Right lobe of liver (tissue), 6 donors: Measurements from ENCODE around the gene IBA57. TPM values are rescaled to one million over a fixed set of nuclear protein-coding genes. Genes with fewer than 3 reads are reported as not detected.
"Not testable (repeated sequence)": the region's sequence is repeated elsewhere in the genome, so short reads cannot be mapped to it uniquely, and the experiment has no call there.

Source experiments
- ATAC-seq, 4 donors: fragments of 200-7000 bp; cut with Tn5 transposase; one replicate each; pipeline ENCODE4 v1.9.1; 2020; ENCODE audit warnings: mild to moderate bottlenecking in 4 of 4, moderate library complexity in 4 of 4
- DNase-seq, 3 donors: peaks; one replicate each; pipeline ENCODE4 v3.0.0-alpha.2; 2020
- H3K27ac ChIP-seq, 3 donors: fragments of 200-600 bp; one replicate each; pipeline ENCODE4 v1.8.0; 2022
- H3K27me3 ChIP-seq, 2 donors: fragments of 200-600 bp; one replicate each; pipeline ENCODE4 v1.8.0; 2022
- H3K36me3 ChIP-seq, 4 donors: fragments of 200-600 bp; sonication (generic) in 1 of 4; one replicate each; pipeline versions ENCODE4 v1.5.1 to v1.8.0; 2017 to 2022; ENCODE audit warnings: control low read depth in 1 of 4
- H3K4me1 ChIP-seq, 4 donors: fragments of 200-600 bp; sonication (generic) in 1 of 4; one replicate each; pipeline versions ENCODE4 v1.5.1 to v1.8.0; 2017 to 2022; ENCODE audit warnings: control low read depth in 1 of 4
- H3K4me3 ChIP-seq, 3 donors: fragments of 200-600 bp; one replicate each; pipeline ENCODE4 v1.8.0; 2022
- H3K9me3 ChIP-seq, 4 donors: fragments of 200-600 bp; sonication (generic) in 1 of 4; one replicate each; pipeline versions ENCODE4 v1.5.1 to v1.8.0; 2017 to 2022; ENCODE audit warnings: control low read depth in 1 of 4
- POLR2A ChIP-seq: fragments of 450-650 bp; IDR thresholded peaks from one replicate; pipeline ENCODE4 v1.6.1; 2017; ENCODE audit warnings: antibody characterized with exemption, mild to moderate bottlenecking
- WGBS: methylation state at CpG from one replicate; pipeline ENCODE4 v1.1.6; 2018; ENCODE audit warnings: low coverage, low lambda C conversion rate; ENCODE audit not compliant: insufficient coverage; ENCODE audit errors: missing lambda C conversion rate; 5-methylcytosine and 5-hydroxymethylcytosine counted together
- intact Hi-C, 2 donors: fragments of 100-400 bp; cut with DNase I; formaldehyde crosslinking; loops; one replicate each; pipeline versions ENCODE4 v1.11.2 to v1.14.1; 2022
- total RNA-seq, 6 experiments: library from RNA; depleted of rRNA in 2 of 6; stranded (reverse); fragments of >200 nt in 2 of 6; fragmentation: NEBNext Ultra II Directional in 3 of 6; extraction: Animal tissue kit (Norgen Biotek cat#: 25700) in 3 of 6; gene quantifications; one replicate each; pipeline versions ENCODE4 v1.1.0 to v1.2.4, GENCODE V29; 2016 to 2023
- TF ChIP-seq, protein P1 (sequence below), 4 donors: fragments of 200-600 bp in 3 of 4; fragments of 450-650 bp in 1 of 4; IDR thresholded peaks; one replicate each; pipeline versions ENCODE4 v1.5.1 to v1.8.0; 2016 to 2022; ENCODE audit warnings: antibody characterized with exemption in 4 of 4, mild to moderate bottlenecking in 2 of 4
- donor health status: DM: no; HTN: yes; CAD: no.
- donor health status: DM: no; HTN: no; CAD: no.
- donor health status: DM: no; HTN: no; CAD: no.
- donor health status: DM: no; HTN: yes; CAD: no.
- donor health status: DM: no; HTN: yes; CAD: no.

Gene IBA57
- total RNA-seq, 6 experiments from 2014 or later, result 5.1 to 8.0 (median 6.1) TPM

GRCh38 chr1:228182296-228183030 lies 16.9 kb downstream of the IBA57 start:
- Histone ChIP-seq H3K36me3 (no peaks in the 10 kb centered on the region), H3K4me3 (no peak overlapping the region), H3K27me3 (no peaks in the 10 kb centered on the region), H3K9me3 (no peaks in the 10 kb centered on the region), H3K27ac (no peak overlapping the region), H3K4me1 (no peaks in the 10 kb centered on the region)
- no peak for ATAC-seq
- DNase-seq, result no peak
- intact Hi-C loops, result no loop called here
- WGBS, result 85% methylated on average over 25 of the region's 32 CpGs
- TF ChIP-seq POLR2A, result no peak
- TF ChIP-seq, protein P1, sequence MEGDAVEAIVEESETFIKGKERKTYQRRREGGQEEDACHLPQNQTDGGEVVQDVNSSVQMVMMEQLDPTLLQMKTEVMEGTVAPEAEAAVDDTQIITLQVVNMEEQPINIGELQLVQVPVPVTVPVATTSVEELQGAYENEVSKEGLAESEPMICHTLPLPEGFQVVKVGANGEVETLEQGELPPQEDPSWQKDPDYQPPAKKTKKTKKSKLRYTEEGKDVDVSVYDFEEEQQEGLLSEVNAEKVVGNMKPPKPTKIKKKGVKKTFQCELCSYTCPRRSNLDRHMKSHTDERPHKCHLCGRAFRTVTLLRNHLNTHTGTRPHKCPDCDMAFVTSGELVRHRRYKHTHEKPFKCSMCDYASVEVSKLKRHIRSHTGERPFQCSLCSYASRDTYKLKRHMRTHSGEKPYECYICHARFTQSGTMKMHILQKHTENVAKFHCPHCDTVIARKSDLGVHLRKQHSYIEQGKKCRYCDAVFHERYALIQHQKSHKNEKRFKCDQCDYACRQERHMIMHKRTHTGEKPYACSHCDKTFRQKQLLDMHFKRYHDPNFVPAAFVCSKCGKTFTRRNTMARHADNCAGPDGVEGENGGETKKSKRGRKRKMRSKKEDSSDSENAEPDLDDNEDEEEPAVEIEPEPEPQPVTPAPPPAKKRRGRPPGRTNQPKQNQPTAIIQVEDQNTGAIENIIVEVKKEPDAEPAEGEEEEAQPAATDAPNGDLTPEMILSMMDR (IDR thresholded peaks at IDR 0.05), result no peak

DNA sequence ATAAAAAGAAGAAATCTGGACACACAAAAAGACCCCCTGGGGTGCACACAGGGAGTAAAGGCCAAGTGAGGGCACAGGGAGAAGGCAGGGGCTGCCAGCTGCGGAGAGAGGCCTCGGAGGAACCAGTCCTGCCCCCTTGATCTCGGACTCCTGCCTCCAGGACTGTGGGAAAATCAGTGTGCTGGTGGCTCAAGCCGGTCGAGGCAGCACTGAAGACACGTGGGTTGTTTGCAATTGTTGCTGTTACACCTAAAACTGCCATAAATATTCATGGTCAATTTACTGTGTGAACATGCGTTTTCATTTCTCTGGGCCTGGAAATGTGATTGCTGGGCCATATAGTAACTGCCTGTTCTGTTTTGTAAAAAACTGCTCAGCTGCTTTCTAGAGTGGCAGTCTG lies 18.5 kb downstream of the IBA57 start:
- Histone ChIP-seq H3K27ac (no peak overlapping the region), H3K36me3 (no peaks in the 10 kb centered on the region), H3K4me1 (no peaks in the 10 kb centered on the region), H3K27me3 (no peaks in the 10 kb centered on the region), H3K4me3 (no peak overlapping the region), H3K9me3 (no peaks in the 10 kb centered on the region)
- intact Hi-C loops, result no loop called here
- DNase-seq (no peak), ATAC-seq (no peak)
- TF ChIP-seq POLR2A, result no peak
- TF ChIP-seq, protein P1 (IDR thresholded peaks at IDR 0.05), result no peak
- 81% methylated on average over 3 of the region's 7 CpGs for WGBS

DNA sequence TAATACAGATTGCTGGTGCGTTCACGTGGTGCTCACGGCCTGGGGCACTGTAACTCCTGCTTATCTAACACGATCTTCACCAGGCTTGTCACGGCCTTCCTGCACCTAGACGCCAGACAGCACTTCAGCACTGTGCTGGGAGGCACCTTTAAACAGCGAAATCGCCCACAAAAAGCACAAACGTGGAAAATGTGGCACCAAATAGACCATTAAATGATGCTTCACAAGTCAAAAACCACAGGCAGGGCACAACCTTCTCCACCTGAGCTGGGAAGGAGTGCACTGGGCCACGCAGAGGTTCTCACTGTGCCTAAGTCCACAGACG lies 20.0 kb downstream of the IBA57 start:
- DNase-seq, result no peak
- peak in 1 of 4 donors; percentile 9 for ATAC-seq
- TF ChIP-seq, protein P1 (IDR thresholded peaks at IDR 0.05), result no peak
- no peak for TF ChIP-seq POLR2A

GRCh38 chr1:228188249-228188648 lies 22.6 kb downstream of the IBA57 start:
- WGBS, result 67% methylated on average over 2 of the region's 2 CpGs
- H3K27ac ChIP-seq, H3K9me3 ChIP-seq, intact Hi-C loops, H3K4me1 ChIP-seq, H3K36me3 ChIP-seq, ATAC-seq, H3K27me3 ChIP-seq, H3K4me3 ChIP-seq, DNase-seq: not testable (repeated sequence)

More for the DNA sequence above, 20.0 kb downstream of the IBA57 start:
- no peaks in the 10 kb centered on the region for H3K36me3 ChIP-seq
- intact Hi-C loops, result no loop called here
- no peaks in the 10 kb centered on the region for H3K27me3 ChIP-seq
- no peaks in the 10 kb centered on the region for H3K4me1 ChIP-seq
- no peak overlapping the region for H3K27ac ChIP-seq
- H3K4me3 ChIP-seq, result no peak overlapping the region
- H3K9me3 ChIP-seq, result no peaks in the 10 kb centered on the region
- WGBS, result 67% methylated on average over 4 of the region's 11 CpGs

DNA sequence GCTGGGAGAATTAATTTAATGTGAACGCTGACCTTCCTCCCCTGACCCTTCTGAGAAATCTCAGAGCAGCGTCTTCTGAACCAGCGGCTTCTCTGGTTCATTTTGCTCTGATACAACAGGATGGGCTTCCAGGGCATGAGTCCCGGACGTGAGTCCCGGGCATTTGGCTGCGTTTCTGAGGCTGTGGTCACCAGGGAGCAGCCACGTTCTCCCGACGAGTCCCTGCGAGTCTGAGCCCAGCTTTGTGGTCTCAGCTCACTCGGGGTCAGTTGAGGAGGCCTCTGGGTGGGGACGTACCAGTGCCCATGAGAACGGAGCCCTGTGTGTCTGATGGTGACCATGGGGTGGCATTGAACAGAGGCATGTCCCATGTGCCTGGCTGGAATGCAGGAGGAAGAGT lies 24.6 kb downstream of the IBA57 start:
- DNase-seq (no peak), ATAC-seq (no peak)
- no peak overlapping the region for H3K4me3 ChIP-seq
- no peaks in the 10 kb centered on the region for H3K9me3 ChIP-seq
- no peaks in the 10 kb centered on the region for H3K36me3 ChIP-seq
- no peaks in the 10 kb centered on the region for H3K27me3 ChIP-seq
- intact Hi-C loops, result no loop called here
- WGBS, result 82% methylated on average over 7 of the region's 14 CpGs
- no peak overlapping the region for H3K27ac ChIP-seq
- no peaks in the 10 kb centered on the region for H3K4me1 ChIP-seq
- TF ChIP-seq POLR2A, result no peak
- TF ChIP-seq, protein P1 (IDR thresholded peaks at IDR 0.05), result no peak
